ENCODE results near the gene SLC12A7.
"Not testable (repeated sequence)": the region's sequence is repeated elsewhere in the genome, so short reads cannot be mapped to it uniquely, and the experiment has no call there.

DNA sequence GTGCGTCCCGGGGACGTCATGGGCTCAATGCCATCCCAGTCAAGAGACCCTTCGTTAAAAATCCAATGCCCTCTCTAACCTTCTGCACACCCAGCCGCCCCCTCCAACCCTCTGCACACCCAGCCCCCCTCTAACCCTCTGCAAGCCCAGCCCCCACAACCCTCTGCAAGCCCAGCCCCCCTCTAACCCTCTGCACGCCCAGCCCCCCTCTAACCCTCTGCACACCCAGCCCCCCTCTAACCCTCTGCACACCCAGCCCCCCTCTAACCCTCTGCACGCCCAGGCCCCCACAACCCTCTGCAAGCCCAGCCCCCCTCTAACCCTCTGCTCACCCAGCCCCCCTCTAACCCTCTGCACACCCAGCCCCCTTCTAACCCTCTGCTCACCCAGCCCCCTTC lies 13.9 kb downstream of the SLC12A7 start:
- TF ChIP-seq, protein P1, sequence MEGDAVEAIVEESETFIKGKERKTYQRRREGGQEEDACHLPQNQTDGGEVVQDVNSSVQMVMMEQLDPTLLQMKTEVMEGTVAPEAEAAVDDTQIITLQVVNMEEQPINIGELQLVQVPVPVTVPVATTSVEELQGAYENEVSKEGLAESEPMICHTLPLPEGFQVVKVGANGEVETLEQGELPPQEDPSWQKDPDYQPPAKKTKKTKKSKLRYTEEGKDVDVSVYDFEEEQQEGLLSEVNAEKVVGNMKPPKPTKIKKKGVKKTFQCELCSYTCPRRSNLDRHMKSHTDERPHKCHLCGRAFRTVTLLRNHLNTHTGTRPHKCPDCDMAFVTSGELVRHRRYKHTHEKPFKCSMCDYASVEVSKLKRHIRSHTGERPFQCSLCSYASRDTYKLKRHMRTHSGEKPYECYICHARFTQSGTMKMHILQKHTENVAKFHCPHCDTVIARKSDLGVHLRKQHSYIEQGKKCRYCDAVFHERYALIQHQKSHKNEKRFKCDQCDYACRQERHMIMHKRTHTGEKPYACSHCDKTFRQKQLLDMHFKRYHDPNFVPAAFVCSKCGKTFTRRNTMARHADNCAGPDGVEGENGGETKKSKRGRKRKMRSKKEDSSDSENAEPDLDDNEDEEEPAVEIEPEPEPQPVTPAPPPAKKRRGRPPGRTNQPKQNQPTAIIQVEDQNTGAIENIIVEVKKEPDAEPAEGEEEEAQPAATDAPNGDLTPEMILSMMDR (IDR thresholded peaks at IDR 0.05): not testable (repeated sequence)
- TF ChIP-seq POLR2A (IDR thresholded peaks at IDR 0.05): not testable (repeated sequence)

Measured in right lobe of liver (tissue), 4 donors.